NCI-H2171 (cell line): ENCODE measurements around the gene MORN2.

Source experiments
- DNase-seq: peaks from one replicate; lab custom pipeline; 2025; lab: John Stamatoyannopoulos, UW

The MORN2 gene

GRCh38 chr2:38892819-38893218, 17.0 kb downstream of the MORN2 start:
- DNase-seq: no peak

GRCh38 chr2:38898256-38898655, 22.5 kb downstream of the MORN2 start:
- no peak for DNase-seq

- DNase-seq: no peak
Measured at GRCh38 chr2:38900726-38901125, 24.9 kb downstream of the MORN2 start.

- no peak for DNase-seq
Measured at GRCh38 chr2:38905251-38905650, 29.5 kb downstream of the MORN2 start.

GRCh38 chr2:38907242-38907641, 31.5 kb downstream of the MORN2 start:
- DNase-seq: no peak

- no peak for DNase-seq
Measured at GRCh38 chr2:38907743-38908562, 32.2 kb downstream of the MORN2 start.

- DNase-seq: no peak
Measured at GRCh38 chr2:38909872-38910271, 34.1 kb downstream of the MORN2 start.

GRCh38 chr2:38911191-38911590, 35.4 kb downstream of the MORN2 start:
- no peak for DNase-seq

GRCh38 chr2:38912619-38913018, 36.8 kb downstream of the MORN2 start:
- no peak for DNase-seq

GRCh38 chr2:38922389-38922788, 46.6 kb downstream of the MORN2 start:
- DNase-seq: no peak

GRCh38 chr2:38922902-38923301, 47.1 kb downstream of the MORN2 start:
- no peak for DNase-seq

- no peak for DNase-seq
Measured at GRCh38 chr2:38925982-38926381, 50.2 kb downstream of the MORN2 start.

GRCh38 chr2:38930600-38930999, 54.8 kb downstream of the MORN2 start:
- DNase-seq: no peak
